Measurements from ENCODE around the gene LARP4B.

The LARP4B gene

DNA sequence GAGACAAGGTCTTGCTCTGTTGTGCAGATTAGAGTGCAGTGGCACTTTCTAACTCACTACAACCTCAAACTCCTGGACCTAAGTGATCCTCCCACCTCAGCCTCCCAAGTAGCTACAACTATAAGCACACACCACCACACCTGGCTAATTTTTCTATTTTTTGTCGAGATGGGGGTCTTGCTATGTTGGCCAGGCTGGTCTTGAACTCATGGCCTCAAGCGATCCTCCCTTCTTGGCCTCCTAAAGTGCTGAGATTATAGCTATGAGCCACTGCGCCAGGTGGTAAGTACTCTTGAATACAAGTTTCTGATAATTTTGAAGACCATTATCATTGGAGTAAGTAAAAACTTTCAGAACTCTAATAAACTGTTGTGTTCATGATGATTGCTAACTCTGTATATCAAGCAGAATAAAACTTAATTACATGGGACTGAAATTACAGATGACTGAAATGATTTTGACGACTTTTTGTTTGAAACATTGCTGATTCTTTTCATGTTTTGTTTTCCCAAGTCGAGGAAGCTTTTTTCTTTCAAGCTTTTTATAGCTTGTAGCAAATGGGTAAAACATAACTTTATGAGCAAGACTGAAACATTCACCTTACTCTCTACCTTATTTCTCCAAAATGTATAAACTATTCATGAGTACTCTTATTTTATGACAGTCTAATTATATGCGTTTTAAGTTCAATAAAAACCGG is 14.6 kb downstream of the LARP4B start:
- no peak for DNase-seq
- H3K9me3 ChIP-seq (replicated peaks; ENCODE audit: insufficient read depth, low read length): no peaks in the 10 kb centered on the region
- no peaks in the 10 kb centered on the region for H3F3A ChIP-seq (ENCODE audit: insufficient read depth, low read length)
- H3K36me3 ChIP-seq (replicated peaks; ENCODE audit: insufficient read depth, low read length): no peaks in the 10 kb centered on the region; the same call in 1 of the 2 replicates
- no peak overlapping the region for H3K9ac ChIP-seq (ENCODE audit: low read length)
- H3K4me1 ChIP-seq (ENCODE audit: low read length): no peaks in the 10 kb centered on the region
- no peaks in the 10 kb centered on the region for H3K27me3 ChIP-seq (replicated peaks; ENCODE audit: insufficient read depth, low read length)
- no peaks in the 10 kb centered on the region for H3K9me2 ChIP-seq (replicated peaks; ENCODE audit: insufficient read depth, low read length)
- no peak overlapping the region for H3K27ac ChIP-seq (ENCODE audit: low read length)
- no peak overlapping the region for H3K4me2 ChIP-seq (ENCODE audit: low read depth, low read length)
- H2AFZ ChIP-seq (ENCODE audit: low read length): no peak overlapping the region
- TF ChIP-seq, protein P1, sequence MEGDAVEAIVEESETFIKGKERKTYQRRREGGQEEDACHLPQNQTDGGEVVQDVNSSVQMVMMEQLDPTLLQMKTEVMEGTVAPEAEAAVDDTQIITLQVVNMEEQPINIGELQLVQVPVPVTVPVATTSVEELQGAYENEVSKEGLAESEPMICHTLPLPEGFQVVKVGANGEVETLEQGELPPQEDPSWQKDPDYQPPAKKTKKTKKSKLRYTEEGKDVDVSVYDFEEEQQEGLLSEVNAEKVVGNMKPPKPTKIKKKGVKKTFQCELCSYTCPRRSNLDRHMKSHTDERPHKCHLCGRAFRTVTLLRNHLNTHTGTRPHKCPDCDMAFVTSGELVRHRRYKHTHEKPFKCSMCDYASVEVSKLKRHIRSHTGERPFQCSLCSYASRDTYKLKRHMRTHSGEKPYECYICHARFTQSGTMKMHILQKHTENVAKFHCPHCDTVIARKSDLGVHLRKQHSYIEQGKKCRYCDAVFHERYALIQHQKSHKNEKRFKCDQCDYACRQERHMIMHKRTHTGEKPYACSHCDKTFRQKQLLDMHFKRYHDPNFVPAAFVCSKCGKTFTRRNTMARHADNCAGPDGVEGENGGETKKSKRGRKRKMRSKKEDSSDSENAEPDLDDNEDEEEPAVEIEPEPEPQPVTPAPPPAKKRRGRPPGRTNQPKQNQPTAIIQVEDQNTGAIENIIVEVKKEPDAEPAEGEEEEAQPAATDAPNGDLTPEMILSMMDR (IDR thresholded peaks at IDR 0.05; ENCODE audit: low read length): no peak
- TF ChIP-seq EZH2 (optimal IDR thresholded peaks at IDR 0.05; ENCODE audit: low read depth, low read length) (no peak), EZH2phosphoT487 (IDR thresholded peaks at IDR 0.05; ENCODE audit: low read length) (no peak)
- H3K79me2 ChIP-seq (ENCODE audit: low read length): peaks cover 100% of the 10 kb centered on the region
- no peak overlapping the region for H3K4me3 ChIP-seq (ENCODE audit: low read length)
- peaks cover 55% of the 10 kb centered on the region for H4K20me1 ChIP-seq (ENCODE audit: insufficient read depth, low read length)

DNA sequence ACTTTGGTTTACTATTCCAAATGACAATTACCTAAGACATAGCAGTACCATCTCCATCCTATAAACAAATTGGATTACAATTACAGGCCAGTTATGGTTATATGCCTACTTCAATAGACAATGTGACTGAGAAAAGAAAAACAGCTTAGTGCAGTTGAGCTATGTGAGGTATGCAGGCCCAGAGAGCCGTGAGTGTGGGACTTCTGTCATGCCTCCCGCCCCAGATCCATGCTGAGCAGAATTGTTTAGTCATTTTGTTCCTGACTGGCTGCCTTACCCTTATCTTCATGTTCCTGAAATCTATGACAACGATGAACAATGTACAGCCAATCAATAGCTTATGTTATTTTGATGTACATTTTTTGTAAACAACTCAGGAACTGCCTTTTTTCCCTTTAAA is 21.7 kb downstream of the LARP4B start:
- Histone ChIP-seq H3K4me2 (ENCODE audit: low read depth, low read length) (no peak overlapping the region), H3K36me3 (replicated peaks; ENCODE audit: insufficient read depth, low read length) (peaks cover 15% of the 10 kb centered on the region; the same call in 1 of the 2 replicates), H3K4me1 (ENCODE audit: low read length) (peaks cover 13% of the 10 kb centered on the region), H3K27ac (ENCODE audit: low read length) (no peak overlapping the region), H3K4me3 (ENCODE audit: low read length) (no peak overlapping the region), H2AFZ (ENCODE audit: low read length) (no peak overlapping the region), H4K20me1 (ENCODE audit: insufficient read depth, low read length) (peaks cover 22% of the 10 kb centered on the region; the same call in 1 of the 2 replicates), H3F3A (ENCODE audit: insufficient read depth, low read length) (no peaks in the 10 kb centered on the region), H3K79me2 (ENCODE audit: low read length) (peaks cover 98% of the 10 kb centered on the region), H3K9me3 (replicated peaks; ENCODE audit: insufficient read depth, low read length) (no peaks in the 10 kb centered on the region), H3K9me2 (replicated peaks; ENCODE audit: insufficient read depth, low read length) (no peaks in the 10 kb centered on the region), H3K27me3 (replicated peaks; ENCODE audit: insufficient read depth, low read length) (no peaks in the 10 kb centered on the region), H3K9ac (ENCODE audit: low read length) (no peak overlapping the region)
- no peak for DNase-seq
- TF ChIP-seq EZH2phosphoT487 (IDR thresholded peaks at IDR 0.05; ENCODE audit: low read length) (no peak), EZH2 (optimal IDR thresholded peaks at IDR 0.05; ENCODE audit: low read depth, low read length) (no peak)
- TF ChIP-seq, protein P1 (IDR thresholded peaks at IDR 0.05; ENCODE audit: low read length): no peak

DNA sequence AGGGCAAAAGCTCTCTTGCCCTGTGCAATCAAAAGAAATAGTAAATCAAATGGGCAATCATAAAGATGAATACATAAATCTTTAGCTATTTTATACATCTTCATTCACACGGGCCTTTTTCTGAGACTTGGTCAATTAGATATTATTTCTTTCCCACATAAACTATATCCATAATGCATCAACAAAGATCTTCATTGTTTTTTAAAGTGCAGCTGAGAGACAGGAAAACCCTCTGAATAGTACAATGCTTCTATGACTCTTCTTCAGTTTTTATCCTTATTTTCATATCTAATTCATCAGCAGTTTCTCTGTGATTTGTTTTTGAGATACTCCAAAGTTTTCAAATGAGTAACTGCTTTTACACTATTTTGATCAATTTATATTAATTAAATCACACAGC is 25.5 kb downstream of the LARP4B start:
- H3K4me3 ChIP-seq (ENCODE audit: low read length): no peak overlapping the region
- peaks cover 97% of the 10 kb centered on the region for H3K79me2 ChIP-seq (ENCODE audit: low read length)

More for the DNA sequence above, 25.5 kb downstream of the LARP4B start:
- H3K9me2 ChIP-seq (replicated peaks; ENCODE audit: insufficient read depth, low read length): no peaks in the 10 kb centered on the region
- no peak overlapping the region for H2AFZ ChIP-seq (ENCODE audit: low read length)
- no peaks in the 10 kb centered on the region for H3K9me3 ChIP-seq (replicated peaks; ENCODE audit: insufficient read depth, low read length)
- no peaks in the 10 kb centered on the region for H3F3A ChIP-seq (ENCODE audit: insufficient read depth, low read length)
- H3K36me3 ChIP-seq (replicated peaks; ENCODE audit: insufficient read depth, low read length): peaks cover 11% of the 10 kb centered on the region; the same call in 1 of the 2 replicates
- DNase-seq: no peak
- no peak overlapping the region for H3K27ac ChIP-seq (ENCODE audit: low read length)
- peaks cover 13% of the 10 kb centered on the region for H3K4me1 ChIP-seq (ENCODE audit: low read length)
- TF ChIP-seq EZH2 (optimal IDR thresholded peaks at IDR 0.05; ENCODE audit: low read depth, low read length) (no peak), EZH2phosphoT487 (IDR thresholded peaks at IDR 0.05; ENCODE audit: low read length) (no peak)
- TF ChIP-seq, protein P1 (IDR thresholded peaks at IDR 0.05; ENCODE audit: low read length): no peak
- no peaks in the 10 kb centered on the region for H3K27me3 ChIP-seq (replicated peaks; ENCODE audit: insufficient read depth, low read length)
- no peak overlapping the region for H3K9ac ChIP-seq (ENCODE audit: low read length)
- H4K20me1 ChIP-seq (ENCODE audit: insufficient read depth, low read length): peaks cover 21% of the 10 kb centered on the region; the same call in 1 of the 2 replicates
- H3K4me2 ChIP-seq (ENCODE audit: low read depth, low read length): no peak overlapping the region

All from MM.1S (cell line).